ENCODE data around the gene KRTAP1-4. TPM values are rescaled to one million over a fixed set of nuclear protein-coding genes. Genes with fewer than 3 reads are reported as not detected.

Gene KRTAP1-4
- total RNA-seq, 1 experiment from 2014 or later = not detected

- no peak for DNase-seq (ENCODE audit: low spot score)
- POLR2A ChIA-PET (ENCODE audit: low non-redundant PET) = no interaction called here
- no peaks in the 10 kb centered on the region for H3K9me3 ChIP-seq (ENCODE audit: low read depth, low read length, poor library complexity, severe bottlenecking)
- H3K4me3 ChIP-seq (ENCODE audit: low read depth, low read length, poor library complexity, severe bottlenecking) = no peak within 1 kb of the TSS
- CTCF ChIA-PET = no interaction called here
- peaks cover 7% of the 10 kb centered on the region for H3K4me1 ChIP-seq (ENCODE audit: insufficient read depth, low read length, poor library complexity, severe bottlenecking)
- no peak within 1 kb of the TSS for H3K27ac ChIP-seq (ENCODE audit: low read depth, low read length, poor library complexity, severe bottlenecking)
- TF ChIP-seq, protein P1, sequence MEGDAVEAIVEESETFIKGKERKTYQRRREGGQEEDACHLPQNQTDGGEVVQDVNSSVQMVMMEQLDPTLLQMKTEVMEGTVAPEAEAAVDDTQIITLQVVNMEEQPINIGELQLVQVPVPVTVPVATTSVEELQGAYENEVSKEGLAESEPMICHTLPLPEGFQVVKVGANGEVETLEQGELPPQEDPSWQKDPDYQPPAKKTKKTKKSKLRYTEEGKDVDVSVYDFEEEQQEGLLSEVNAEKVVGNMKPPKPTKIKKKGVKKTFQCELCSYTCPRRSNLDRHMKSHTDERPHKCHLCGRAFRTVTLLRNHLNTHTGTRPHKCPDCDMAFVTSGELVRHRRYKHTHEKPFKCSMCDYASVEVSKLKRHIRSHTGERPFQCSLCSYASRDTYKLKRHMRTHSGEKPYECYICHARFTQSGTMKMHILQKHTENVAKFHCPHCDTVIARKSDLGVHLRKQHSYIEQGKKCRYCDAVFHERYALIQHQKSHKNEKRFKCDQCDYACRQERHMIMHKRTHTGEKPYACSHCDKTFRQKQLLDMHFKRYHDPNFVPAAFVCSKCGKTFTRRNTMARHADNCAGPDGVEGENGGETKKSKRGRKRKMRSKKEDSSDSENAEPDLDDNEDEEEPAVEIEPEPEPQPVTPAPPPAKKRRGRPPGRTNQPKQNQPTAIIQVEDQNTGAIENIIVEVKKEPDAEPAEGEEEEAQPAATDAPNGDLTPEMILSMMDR (conservative IDR thresholded peaks at IDR 0.05; ENCODE audit: low read depth, low read length) = no peak
- TF ChIP-seq EZH2 (IDR thresholded peaks at IDR 0.05; ENCODE audit: borderline replicate concordance, low read depth, low read length, poor library complexity, severe bottlenecking) = no peak
- BruUV-seq (replicated peaks) = no TSS peak
- H3K27me3 ChIP-seq (replicated peaks; ENCODE audit: insufficient read depth, low read depth, low read length, poor library complexity) = no peaks in the 10 kb centered on the region
- intact Hi-C loops (cut with micrococcal nuclease; ENCODE audit: unreplicated experiment) = no loop called here
- H3K36me3 ChIP-seq (ENCODE audit: insufficient read depth, low read length, poor library complexity, severe bottlenecking) = no peaks in the 10 kb centered on the region
Observed at GRCh38 chr17:40984226-40984625, 45.8 kb downstream of the KRTAP1-4 start, which contains the start of gene KRT40. KRT40 (minus strand) TSS chr17:40984326; CDS start chr17:40984273, 53 bp downstream.

DNA sequence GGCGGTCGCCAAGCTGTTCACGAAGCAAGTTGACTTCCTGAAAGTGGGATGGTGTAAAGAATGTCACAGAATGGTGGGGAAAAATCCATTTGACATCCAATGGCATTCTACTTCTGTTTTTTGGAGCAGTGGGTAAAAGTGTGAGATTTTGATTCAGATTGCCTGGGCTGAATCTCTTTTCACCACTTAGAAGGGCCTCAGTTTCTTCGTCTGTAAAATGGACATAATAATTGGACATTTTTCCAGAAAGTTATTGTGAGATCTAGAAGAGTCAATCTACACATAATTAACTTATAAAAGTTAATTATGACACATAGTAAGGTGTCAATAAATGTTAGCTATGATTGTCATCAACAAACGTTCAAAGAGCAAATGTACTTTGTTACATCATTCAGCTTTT, 48.9 kb downstream of the KRTAP1-4 start:
- intact Hi-C loops (cut with micrococcal nuclease; ENCODE audit: unreplicated experiment) = no loop called here
- no peaks in the 10 kb centered on the region for H3K27me3 ChIP-seq (replicated peaks; ENCODE audit: insufficient read depth, low read depth, low read length, poor library complexity)
- H3K4me1 ChIP-seq (ENCODE audit: insufficient read depth, low read length, poor library complexity, severe bottlenecking) = no peaks in the 10 kb centered on the region
- H3K9me3 ChIP-seq (ENCODE audit: low read depth, low read length, poor library complexity, severe bottlenecking) = no peaks in the 10 kb centered on the region
- CTCF ChIA-PET = no interaction called here
- H3K36me3 ChIP-seq (ENCODE audit: insufficient read depth, low read length, poor library complexity, severe bottlenecking) = no peaks in the 10 kb centered on the region
- no peak for DNase-seq (ENCODE audit: low spot score)
- TF ChIP-seq, protein P1 (conservative IDR thresholded peaks at IDR 0.05; ENCODE audit: low read depth, low read length) = no peak
- TF ChIP-seq EZH2 (IDR thresholded peaks at IDR 0.05; ENCODE audit: borderline replicate concordance, low read depth, low read length, poor library complexity, severe bottlenecking) = no peak
- no peak overlapping the region for H3K27ac ChIP-seq (ENCODE audit: low read depth, low read length, poor library complexity, severe bottlenecking)
- H3K4me3 ChIP-seq (ENCODE audit: low read depth, low read length, poor library complexity, severe bottlenecking) = no peak overlapping the region
- no TSS peak for BruUV-seq (replicated peaks)
- POLR2A ChIA-PET (ENCODE audit: low non-redundant PET) = no interaction called here

- CTCF ChIA-PET = no interaction called here
- no peaks in the 10 kb centered on the region for H3K27me3 ChIP-seq (replicated peaks; ENCODE audit: insufficient read depth, low read depth, low read length, poor library complexity)
- no TSS peak for BruUV-seq (replicated peaks)
- H3K36me3 ChIP-seq (ENCODE audit: insufficient read depth, low read length, poor library complexity, severe bottlenecking) = no peaks in the 10 kb centered on the region
- H3K27ac ChIP-seq (ENCODE audit: low read depth, low read length, poor library complexity, severe bottlenecking) = no peak overlapping the region
- no peak for DNase-seq (ENCODE audit: low spot score)
- H3K9me3 ChIP-seq (ENCODE audit: low read depth, low read length, poor library complexity, severe bottlenecking) = no peaks in the 10 kb centered on the region
- TF ChIP-seq EZH2 (IDR thresholded peaks at IDR 0.05; ENCODE audit: borderline replicate concordance, low read depth, low read length, poor library complexity, severe bottlenecking) = no peak
- TF ChIP-seq, protein P1 (conservative IDR thresholded peaks at IDR 0.05; ENCODE audit: low read depth, low read length) = no peak
- POLR2A ChIA-PET (ENCODE audit: low non-redundant PET) = no interaction called here
- intact Hi-C loops (cut with micrococcal nuclease; ENCODE audit: unreplicated experiment) = no loop called here
- H3K4me1 ChIP-seq (ENCODE audit: insufficient read depth, low read length, poor library complexity, severe bottlenecking) = no peaks in the 10 kb centered on the region
- no peak overlapping the region for H3K4me3 ChIP-seq (ENCODE audit: low read depth, low read length, poor library complexity, severe bottlenecking)
Observed at GRCh38 chr17:40980596-40980995, 49.4 kb downstream of the KRTAP1-4 start.
